ENCODE results near the gene SBNO2.
"Not testable (repeated sequence)": the region's sequence is repeated elsewhere in the genome, so short reads cannot be mapped to it uniquely, and the experiment has no call there.

The SBNO2 gene

GRCh38 chr19:1115646-1116420, 58.2 kb downstream of the SBNO2 start:
- DNase-seq, result no peak

- not testable (repeated sequence) for DNase-seq
Observed at GRCh38 chr19:1114728-1115127, 59.3 kb downstream of the SBNO2 start.

- no peak for DNase-seq
Observed at GRCh38 chr19:1113986-1114483, 60.0 kb downstream of the SBNO2 start.

- peak; percentile 67 for DNase-seq
Observed at GRCh38 chr19:1113030-1113985, 60.8 kb downstream of the SBNO2 start.

GRCh38 chr19:1112268-1113029, 61.6 kb downstream of the SBNO2 start:
- no peak for DNase-seq

- DNase-seq, result no peak
Observed at GRCh38 chr19:1111641-1112267, 62.3 kb downstream of the SBNO2 start.

- no peak for DNase-seq
Observed at GRCh38 chr19:1110809-1111640, 63.0 kb downstream of the SBNO2 start.

- DNase-seq, result no peak
Observed at GRCh38 chr19:1109697-1110671, 64.1 kb downstream of the SBNO2 start.

- no peak for DNase-seq
Observed at GRCh38 chr19:1109032-1109551, 65.0 kb downstream of the SBNO2 start.

GRCh38 chr19:1108291-1109031, 65.6 kb downstream of the SBNO2 start:
- no peak for DNase-seq

- DNase-seq, result no peak
Observed at GRCh38 chr19:1107661-1108261, 66.3 kb downstream of the SBNO2 start.

- no peak for DNase-seq
Observed at GRCh38 chr19:1106841-1107660, 67.0 kb downstream of the SBNO2 start.

- DNase-seq, result no peak
Observed at GRCh38 chr19:1105873-1106840, 67.9 kb downstream of the SBNO2 start.

GRCh38 chr19:1105008-1105872, 68.8 kb downstream of the SBNO2 start:
- DNase-seq, result no peak

GRCh38 chr19:1104311-1105007, 69.6 kb downstream of the SBNO2 start:
- peak; percentile 64 for DNase-seq

Data from NCI-H2171 (cell line).